ENCODE data around the gene MSI2. TPM values are rescaled to one million over a fixed set of nuclear protein-coding genes. Genes with fewer than 3 reads are reported as not detected.

Gene MSI2
- total and polyA plus RNA-seq, 9 of the 15 experiments (the other 6 are each of a cell fraction or from before 2014, with no cell fraction given), result 4.6 to 61.8 (median 42.4) TPM

DNA sequence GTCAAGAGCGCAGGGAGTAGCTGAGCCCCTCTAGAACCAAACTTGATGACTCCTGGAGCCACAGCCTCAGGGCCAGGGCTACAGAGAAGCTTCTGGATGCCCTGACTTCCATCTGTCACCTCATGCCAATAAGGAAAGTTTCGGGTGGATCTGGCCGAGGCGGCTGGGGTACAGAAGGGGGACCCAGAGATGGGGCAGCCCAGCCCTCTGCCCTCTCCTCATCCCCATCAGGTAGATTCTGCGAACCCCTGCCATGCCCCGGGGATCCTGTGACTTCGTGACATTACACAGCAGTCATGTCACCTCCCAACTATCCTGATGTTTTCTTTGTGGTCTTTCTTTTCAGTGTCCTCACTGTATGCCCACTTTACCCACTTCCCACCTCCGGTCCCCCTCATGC is 374.4 kb downstream of the MSI2 start:
- Histone ChIP-seq H3K79me2 (ENCODE audit: control insufficient read depth, insufficient read depth, low read length) (no peaks in the 10 kb centered on the region), H4K20me1 (replicated peaks; ENCODE audit: control insufficient read depth, insufficient read depth, low read length) (no peaks in the 10 kb centered on the region), H3K9me1 (ENCODE audit: control insufficient read depth, insufficient read depth, low read length) (no peaks in the 10 kb centered on the region), H2AFZ (ENCODE audit: low read depth, low read length) (no peak overlapping the region), H3K9me3 (replicated peaks; ENCODE audit: control insufficient read depth, insufficient read depth, low read depth, low read length) (no peaks in the 10 kb centered on the region), H3K9ac (ENCODE audit: insufficient read depth in 1 of 2, low read depth in 2 of 2, low read length in 2 of 2) (no peak overlapping the region), H3K27me3 (ENCODE audit: control insufficient read depth in 2 of 2, insufficient read depth in 2 of 2, low read length in 2 of 2) (no peaks in the 10 kb centered on the region), H3K4me1 (replicated peaks in 1 of 2; ENCODE audit: control insufficient read depth in 2 of 2, insufficient read depth in 2 of 2, low read length in 2 of 2) (no peaks in the 10 kb centered on the region), H3K4me3 (no peak overlapping the region), H3K4me2 (ENCODE audit: insufficient read depth, low read length) (no peak overlapping the region), H3K36me3 (ENCODE audit: control insufficient read depth, insufficient read depth, low read length) (peaks cover 9% of the 10 kb centered on the region; the same call in 1 of the 3 replicates), H3K27ac (ENCODE audit: extremely low read depth, low read depth, low read length) (no peak overlapping the region)
- no TSS peak for BruUV-seq (replicated peaks)
- ATAC-seq, result no peak
- 94% methylated on average over 8 of the region's 8 CpGs for WGBS (ENCODE audit: insufficient coverage, low coverage, missing lambda C conversion rate)
- intact Hi-C loops (cut with micrococcal nuclease), result no loop called here
- CTCF ChIA-PET (ENCODE audit: low intra/inter-chr PET ratio), result no interaction called here
- no peak for FAIRE-seq
- POLR2A ChIA-PET, result interaction anchor here (0.7 to 1.5 kb wide), 3 partner anchors 16 to 32 kb away, joined by 3 to 4 read pairs (median 3); no protein-coding TSS in a partner anchor
- in situ Hi-C loops (cut with MboI), result no loop called here
- DNase-seq (ENCODE audit: extremely low read depth in 1 of 4, low spot score in 3 of 4), result no peak
- TF ChIP-seq SIN3B (IDR thresholded peaks at IDR 0.05; ENCODE audit: low read depth) (no peak), YY1 (IDR thresholded peaks at IDR 0.05; ENCODE audit: borderline replicate concordance in 1 of 3, control insufficient read depth in 1 of 3, extremely low read depth in 1 of 3, insufficient read depth in 3 of 3, insufficient read length in 1 of 3, insufficient replicate concordance in 2 of 3, low read depth in 1 of 3, low read length in 2 of 3) (no peak), LCOR (CRISPR knock-in tag; IDR thresholded peaks at IDR 0.05) (no peak), CTBP1 (IDR thresholded peaks at IDR 0.05; ENCODE audit: borderline replicate concordance) (no peak), ARNT (IDR thresholded peaks at IDR 0.05) (no peak), ILF3 (IDR thresholded peaks at IDR 0.05; ENCODE audit: borderline replicate concordance) (no peak), RBM25 (IDR thresholded peaks at IDR 0.05; ENCODE audit: low read depth, low read length, severe bottlenecking) (no peak), CCAR2 (IDR thresholded peaks at IDR 0.05; ENCODE audit: low read depth, low read length) (no peak), GABPA (tag; conservative IDR thresholded peaks at IDR 0.05; ENCODE audit: low read depth) (no peak)
- TF ChIP-seq, protein P1, sequence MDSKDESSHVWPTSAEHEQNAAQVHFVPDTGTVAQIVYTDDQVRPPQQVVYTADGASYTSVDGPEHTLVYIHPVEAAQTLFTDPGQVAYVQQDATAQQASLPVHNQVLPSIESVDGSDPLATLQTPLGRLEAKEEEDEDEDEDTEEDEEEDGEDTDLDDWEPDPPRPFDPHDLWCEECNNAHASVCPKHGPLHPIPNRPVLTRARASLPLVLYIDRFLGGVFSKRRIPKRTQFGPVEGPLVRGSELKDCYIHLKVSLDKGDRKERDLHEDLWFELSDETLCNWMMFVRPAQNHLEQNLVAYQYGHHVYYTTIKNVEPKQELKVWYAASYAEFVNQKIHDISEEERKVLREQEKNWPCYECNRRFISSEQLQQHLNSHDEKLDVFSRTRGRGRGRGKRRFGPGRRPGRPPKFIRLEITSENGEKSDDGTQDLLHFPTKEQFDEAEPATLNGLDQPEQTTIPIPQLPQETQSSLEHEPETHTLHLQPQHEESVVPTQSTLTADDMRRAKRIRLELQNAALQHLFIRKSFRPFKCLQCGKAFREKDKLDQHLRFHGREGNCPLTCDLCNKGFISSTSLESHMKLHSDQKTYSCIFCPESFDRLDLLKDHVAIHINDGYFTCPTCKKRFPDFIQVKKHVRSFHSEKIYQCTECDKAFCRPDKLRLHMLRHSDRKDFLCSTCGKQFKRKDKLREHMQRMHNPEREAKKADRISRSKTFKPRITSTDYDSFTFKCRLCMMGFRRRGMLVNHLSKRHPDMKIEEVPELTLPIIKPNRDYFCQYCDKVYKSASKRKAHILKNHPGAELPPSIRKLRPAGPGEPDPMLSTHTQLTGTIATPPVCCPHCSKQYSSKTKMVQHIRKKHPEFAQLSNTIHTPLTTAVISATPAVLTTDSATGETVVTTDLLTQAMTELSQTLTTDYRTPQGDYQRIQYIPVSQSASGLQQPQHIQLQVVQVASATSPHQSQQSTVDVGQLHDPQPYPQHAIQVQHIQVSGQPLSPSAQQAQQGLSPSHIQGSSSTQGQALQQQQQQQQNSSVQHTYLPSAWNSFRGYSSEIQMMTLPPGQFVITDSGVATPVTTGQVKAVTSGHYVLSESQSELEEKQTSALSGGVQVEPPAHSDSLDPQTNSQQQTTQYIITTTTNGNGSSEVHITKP (IDR thresholded peaks at IDR 0.05; ENCODE audit: partially characterized antibody), result no peak
- TF ChIP-seq, protein P2, sequence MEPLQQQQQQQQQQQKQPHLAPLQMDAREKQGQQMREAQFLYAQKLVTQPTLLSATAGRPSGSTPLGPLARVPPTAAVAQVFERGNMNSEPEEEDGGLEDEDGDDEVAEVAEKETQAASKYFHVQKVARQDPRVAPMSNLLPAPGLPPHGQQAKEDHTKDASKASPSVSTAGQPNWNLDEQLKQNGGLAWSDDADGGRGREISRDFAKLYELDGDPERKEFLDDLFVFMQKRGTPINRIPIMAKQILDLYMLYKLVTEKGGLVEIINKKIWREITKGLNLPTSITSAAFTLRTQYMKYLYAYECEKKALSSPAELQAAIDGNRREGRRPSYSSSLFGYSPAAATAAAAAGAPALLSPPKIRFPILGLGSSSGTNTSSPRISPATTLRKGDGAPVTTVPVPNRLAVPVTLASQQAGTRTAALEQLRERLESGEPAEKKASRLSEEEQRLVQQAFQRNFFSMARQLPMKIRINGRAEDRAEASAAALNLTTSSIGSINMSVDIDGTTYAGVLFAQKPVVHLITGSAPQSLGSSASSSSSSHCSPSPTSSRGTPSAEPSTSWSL (CRISPR knock-in tag; IDR thresholded peaks at IDR 0.05; ENCODE audit: borderline replicate concordance), result no peak
- TF ChIP-seq, protein P3, sequence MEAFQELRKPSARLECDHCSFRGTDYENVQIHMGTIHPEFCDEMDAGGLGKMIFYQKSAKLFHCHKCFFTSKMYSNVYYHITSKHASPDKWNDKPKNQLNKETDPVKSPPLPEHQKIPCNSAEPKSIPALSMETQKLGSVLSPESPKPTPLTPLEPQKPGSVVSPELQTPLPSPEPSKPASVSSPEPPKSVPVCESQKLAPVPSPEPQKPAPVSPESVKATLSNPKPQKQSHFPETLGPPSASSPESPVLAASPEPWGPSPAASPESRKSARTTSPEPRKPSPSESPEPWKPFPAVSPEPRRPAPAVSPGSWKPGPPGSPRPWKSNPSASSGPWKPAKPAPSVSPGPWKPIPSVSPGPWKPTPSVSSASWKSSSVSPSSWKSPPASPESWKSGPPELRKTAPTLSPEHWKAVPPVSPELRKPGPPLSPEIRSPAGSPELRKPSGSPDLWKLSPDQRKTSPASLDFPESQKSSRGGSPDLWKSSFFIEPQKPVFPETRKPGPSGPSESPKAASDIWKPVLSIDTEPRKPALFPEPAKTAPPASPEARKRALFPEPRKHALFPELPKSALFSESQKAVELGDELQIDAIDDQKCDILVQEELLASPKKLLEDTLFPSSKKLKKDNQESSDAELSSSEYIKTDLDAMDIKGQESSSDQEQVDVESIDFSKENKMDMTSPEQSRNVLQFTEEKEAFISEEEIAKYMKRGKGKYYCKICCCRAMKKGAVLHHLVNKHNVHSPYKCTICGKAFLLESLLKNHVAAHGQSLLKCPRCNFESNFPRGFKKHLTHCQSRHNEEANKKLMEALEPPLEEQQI (IDR thresholded peaks at IDR 0.05), result no peak

All from K562 (cell line).